ENCODE data around the gene UBE3D.
"Not testable (repeated sequence)": the region's sequence is repeated elsewhere in the genome, so short reads cannot be mapped to it uniquely, and the experiment has no call there.

UBE3D gene

GRCh38 chr6:82951935-82952334 is 113.7 kb downstream of the UBE3D start:
- no peak overlapping the region for H3K4me3 ChIP-seq (ENCODE audit: low read depth, low read length)
- no peak for TF ChIP-seq CTCF (IDR thresholded peaks at IDR 0.05; ENCODE audit: low read depth, low read length)

- H3K4me3 ChIP-seq (ENCODE audit: low read depth, low read length): no peak overlapping the region
- TF ChIP-seq CTCF (IDR thresholded peaks at IDR 0.05; ENCODE audit: low read depth, low read length): no peak
Observed at GRCh38 chr6:82951389-82951788, 114.3 kb downstream of the UBE3D start.

- H3K4me3 ChIP-seq (ENCODE audit: low read depth, low read length): not testable (repeated sequence)
Observed at GRCh38 chr6:82930915-82931314, 134.7 kb downstream of the UBE3D start.

GRCh38 chr6:82924799-82925535 is 140.7 kb downstream of the UBE3D start:
- no peak for TF ChIP-seq CTCF (IDR thresholded peaks at IDR 0.05; ENCODE audit: low read depth, low read length)
- no peak overlapping the region for H3K4me3 ChIP-seq (ENCODE audit: low read depth, low read length)

GRCh38 chr6:82921258-82921657 is 144.4 kb downstream of the UBE3D start:
- H3K4me3 ChIP-seq (ENCODE audit: low read depth, low read length): no peak overlapping the region
- no peak for TF ChIP-seq CTCF (IDR thresholded peaks at IDR 0.05; ENCODE audit: low read depth, low read length)

- no peak overlapping the region for H3K4me3 ChIP-seq (ENCODE audit: low read depth, low read length)
- TF ChIP-seq CTCF (IDR thresholded peaks at IDR 0.05; ENCODE audit: low read depth, low read length): no peak
Observed at GRCh38 chr6:82917346-82918064, 148.1 kb downstream of the UBE3D start.

GRCh38 chr6:82915666-82916065 is 150.0 kb downstream of the UBE3D start:
- TF ChIP-seq CTCF (IDR thresholded peaks at IDR 0.05; ENCODE audit: low read depth, low read length): no peak
- no peak overlapping the region for H3K4me3 ChIP-seq (ENCODE audit: low read depth, low read length)
